Activated naive CD8-positive, alpha-beta T cell (primary cell): ENCODE results near the gene DST.
"Not testable (repeated sequence)": the region's sequence is repeated elsewhere in the genome, so short reads cannot be mapped to it uniquely, and the experiment has no call there.

Experiments used
- H3K27ac Mint-ChIP-seq: one replicate; pipeline ENCODE4 v1.8.0; 2021; ENCODE audit warnings: mixed read lengths
- H3K27me3 Mint-ChIP-seq: one replicate; pipeline ENCODE4 v1.8.0; 2021; ENCODE audit warnings: mixed read lengths
- H3K36me3 Mint-ChIP-seq: one replicate; pipeline ENCODE4 v1.8.0; 2021; ENCODE audit warnings: mixed read lengths
- H3K4me1 Mint-ChIP-seq: one replicate; pipeline ENCODE4 v1.8.0; 2021; ENCODE audit warnings: low read depth, mixed read lengths
- H3K4me3 Mint-ChIP-seq: one replicate; pipeline ENCODE4 v1.8.0; 2021; ENCODE audit warnings: mild to moderate bottlenecking, mixed read lengths
- H3K9me3 Mint-ChIP-seq: one replicate; pipeline ENCODE4 v1.8.0; 2021; ENCODE audit warnings: low read depth, mixed read lengths

Gene DST

DNA sequence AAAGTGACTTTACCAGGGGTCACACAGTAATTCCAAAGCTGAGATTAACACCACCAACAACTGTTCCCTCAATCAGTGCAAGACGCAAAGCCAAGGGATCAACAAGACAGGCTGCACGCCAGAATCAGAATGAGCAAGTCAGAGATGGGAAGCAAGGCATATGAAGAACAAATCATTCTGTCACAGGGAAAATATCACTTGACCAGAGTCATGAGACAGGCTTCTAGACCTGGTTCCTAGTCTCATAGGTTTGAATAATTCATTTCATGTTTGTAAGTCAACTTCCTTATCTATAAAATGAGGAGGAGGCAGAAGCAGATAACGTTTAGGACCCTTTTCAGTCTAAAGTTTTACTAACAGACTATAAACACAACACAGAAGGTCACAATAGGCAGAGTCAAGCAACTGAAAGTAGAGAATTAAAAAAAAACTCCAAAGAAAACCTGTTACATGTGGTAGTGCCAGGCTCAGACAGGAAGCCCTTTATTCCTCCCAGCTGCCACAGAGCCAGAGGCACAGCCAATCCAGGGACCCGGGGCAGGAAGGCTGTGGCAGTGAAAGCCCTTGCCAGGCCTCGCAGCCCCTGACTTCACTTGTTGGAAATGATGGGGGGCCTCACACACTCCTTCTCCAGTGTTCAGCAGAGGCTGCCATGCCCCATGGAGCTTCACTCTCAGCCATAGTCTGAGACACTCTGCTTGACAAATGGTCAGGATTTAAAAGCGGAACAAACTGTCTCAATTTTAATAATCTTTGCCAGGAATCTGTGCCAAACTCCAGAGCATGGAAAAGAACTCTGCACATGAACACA is 29.2 kb upstream of the DST start:
- Mint-ChIP-seq H3K27ac (no peak overlapping the region), H3K4me3 (no peak overlapping the region), H3K4me1 (no peaks in the 10 kb centered on the region), H3K27me3 (peaks cover 2% of the 10 kb centered on the region), H3K36me3 (no peaks in the 10 kb centered on the region), H3K9me3 (no peaks in the 10 kb centered on the region)

DNA sequence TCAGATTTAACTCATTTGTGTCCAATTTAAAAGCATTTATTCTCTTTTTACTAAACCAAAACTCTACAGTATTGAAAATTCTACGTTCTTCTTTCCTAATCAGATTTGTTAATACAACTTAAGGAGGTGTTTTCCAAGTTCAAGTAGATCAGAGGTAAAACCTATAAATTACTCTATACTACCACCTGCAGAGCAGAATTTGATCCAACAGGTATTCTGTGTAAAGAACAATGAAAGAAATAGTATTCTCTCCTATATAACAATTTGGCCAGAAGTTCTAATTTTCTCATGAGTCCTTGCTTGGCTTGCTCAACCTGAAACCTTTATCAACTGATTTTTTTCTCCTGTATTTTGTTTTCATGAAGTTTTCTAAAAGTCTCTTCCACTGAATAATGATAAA is 28.5 kb upstream of the DST start:
- Mint-ChIP-seq H3K4me1 (no peaks in the 10 kb centered on the region), H3K27ac (no peak overlapping the region), H3K9me3 (no peaks in the 10 kb centered on the region), H3K27me3 (peaks cover 4% of the 10 kb centered on the region), H3K36me3 (no peaks in the 10 kb centered on the region), H3K4me3 (no peak overlapping the region)

GRCh38 chr6:56669041-56669440 is 26.4 kb upstream of the DST start:
- no peaks in the 10 kb centered on the region for H3K36me3 Mint-ChIP-seq
- H3K27ac Mint-ChIP-seq: no peak overlapping the region
- H3K9me3 Mint-ChIP-seq: no peaks in the 10 kb centered on the region
- no peak overlapping the region for H3K4me3 Mint-ChIP-seq
- H3K27me3 Mint-ChIP-seq: peaks cover 4% of the 10 kb centered on the region
- H3K4me1 Mint-ChIP-seq: no peaks in the 10 kb centered on the region

DNA sequence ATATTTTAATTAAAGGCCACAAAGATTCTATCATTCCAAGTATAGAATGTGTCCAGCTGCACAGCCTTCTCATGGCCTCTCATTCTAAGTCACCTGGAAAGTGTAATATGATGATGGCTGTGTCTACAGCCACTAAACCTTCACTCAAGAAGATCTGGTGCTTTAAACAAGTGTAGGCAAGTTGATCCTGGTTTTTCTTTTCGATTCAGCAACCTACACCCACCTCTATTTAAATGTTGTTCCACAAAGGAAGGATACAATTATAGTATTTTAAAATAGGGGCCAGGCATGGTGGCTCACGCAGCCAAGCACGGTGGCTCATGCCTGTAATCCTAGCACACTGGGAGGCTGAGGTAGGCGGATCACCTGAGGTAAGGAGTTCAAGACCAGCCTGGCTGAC is 25.5 kb upstream of the DST start:
- H3K4me1 Mint-ChIP-seq: no peaks in the 10 kb centered on the region
- H3K27me3 Mint-ChIP-seq: peaks cover 4% of the 10 kb centered on the region
- H3K9me3 Mint-ChIP-seq: no peaks in the 10 kb centered on the region
- no peak overlapping the region for H3K27ac Mint-ChIP-seq
- H3K36me3 Mint-ChIP-seq: no peaks in the 10 kb centered on the region
- H3K4me3 Mint-ChIP-seq: no peak overlapping the region

DNA sequence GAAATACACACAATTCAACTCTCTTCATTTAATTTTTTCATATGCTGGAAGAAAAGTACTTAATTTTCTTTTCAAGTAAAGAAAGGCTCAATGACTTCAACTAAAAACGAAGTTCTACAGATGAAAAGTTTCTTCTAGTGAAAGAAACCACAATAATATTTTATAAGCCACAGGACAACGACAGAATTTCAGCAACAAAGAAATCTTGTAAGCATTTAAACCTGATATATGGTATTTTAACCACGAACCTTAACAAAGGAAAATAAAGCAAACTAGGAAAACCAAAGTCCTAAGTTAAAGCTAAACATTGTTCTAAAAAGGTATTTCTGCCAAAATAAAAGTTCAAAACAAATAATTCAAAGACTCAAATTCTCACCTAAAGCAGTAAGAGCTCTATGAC is 24.6 kb upstream of the DST start:
- Mint-ChIP-seq H3K4me1 (no peaks in the 10 kb centered on the region), H3K27me3 (peaks cover 4% of the 10 kb centered on the region), H3K9me3 (no peaks in the 10 kb centered on the region), H3K27ac (no peak overlapping the region), H3K4me3 (no peak overlapping the region), H3K36me3 (no peaks in the 10 kb centered on the region)

- Mint-ChIP-seq H3K4me3 (no peak overlapping the region), H3K27me3 (peaks cover 2% of the 10 kb centered on the region), H3K4me1 (no peaks in the 10 kb centered on the region), H3K27ac (no peak overlapping the region), H3K36me3 (no peaks in the 10 kb centered on the region), H3K9me3 (no peaks in the 10 kb centered on the region)
Observed at GRCh38 chr6:56664029-56664428, 21.3 kb upstream of the DST start.

GRCh38 chr6:56663344-56663743 is 20.7 kb upstream of the DST start:
- H3K4me1 Mint-ChIP-seq: no peaks in the 10 kb centered on the region
- no peak overlapping the region for H3K27ac Mint-ChIP-seq
- no peak overlapping the region for H3K4me3 Mint-ChIP-seq
- H3K27me3 Mint-ChIP-seq: peaks cover 2% of the 10 kb centered on the region
- H3K36me3 Mint-ChIP-seq: no peaks in the 10 kb centered on the region
- no peaks in the 10 kb centered on the region for H3K9me3 Mint-ChIP-seq

GRCh38 chr6:56661338-56661737 is 18.6 kb upstream of the DST start:
- not testable (repeated sequence) for H3K27ac Mint-ChIP-seq, H3K4me1 Mint-ChIP-seq, H3K4me3 Mint-ChIP-seq, H3K36me3 Mint-ChIP-seq, H3K27me3 Mint-ChIP-seq, H3K9me3 Mint-ChIP-seq

DNA sequence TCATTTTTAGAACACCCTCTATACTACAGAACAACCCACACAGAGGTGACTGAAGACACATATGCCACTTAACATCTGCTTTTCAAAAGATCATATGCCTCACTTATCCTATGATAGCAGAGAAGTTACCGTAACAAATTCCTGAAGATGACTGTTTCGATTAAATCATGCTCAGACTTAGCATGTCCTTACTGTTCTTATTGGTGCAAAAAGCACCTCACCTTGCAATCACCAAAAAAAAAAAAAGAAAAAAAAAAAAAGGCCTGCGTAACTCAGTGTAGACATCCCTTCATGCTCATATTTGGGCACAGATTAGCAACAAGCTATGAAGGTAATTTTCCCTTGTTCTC is 17.7 kb upstream of the DST start:
- Mint-ChIP-seq H3K9me3 (no peaks in the 10 kb centered on the region), H3K4me3 (no peak overlapping the region), H3K4me1 (no peaks in the 10 kb centered on the region), H3K27ac (no peak overlapping the region), H3K27me3 (no peaks in the 10 kb centered on the region), H3K36me3 (no peaks in the 10 kb centered on the region)

DNA sequence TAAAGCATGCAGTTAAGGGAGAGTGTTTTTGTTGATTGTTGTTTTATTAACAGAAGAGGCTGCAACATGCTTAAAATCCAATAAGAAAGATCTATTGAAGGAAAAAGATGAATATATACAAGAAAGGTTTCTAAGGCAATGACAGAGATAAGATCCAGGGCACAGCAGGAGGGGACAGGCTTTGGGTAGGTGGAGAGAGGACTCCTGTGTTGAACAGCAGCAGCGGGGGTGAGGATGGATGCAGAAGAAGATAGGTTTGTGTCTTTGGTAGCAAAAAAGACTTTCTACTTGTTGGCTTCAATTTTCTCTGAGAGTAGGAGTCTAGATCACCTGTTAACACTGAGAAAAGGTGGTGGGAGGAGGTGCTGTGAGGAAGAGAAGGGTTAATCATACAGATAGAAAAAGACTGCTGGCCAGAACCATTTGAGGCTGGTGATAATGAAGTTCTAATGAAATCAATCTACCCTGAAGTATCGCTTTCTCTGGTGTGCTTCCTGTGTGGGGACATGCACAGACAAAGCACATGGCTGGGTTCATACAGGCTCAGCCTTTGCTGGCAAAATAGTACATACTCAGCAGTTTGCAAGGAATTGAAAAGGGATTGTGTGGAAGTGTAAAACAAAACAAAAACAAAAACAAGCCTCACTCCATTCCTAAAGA is 17.2 kb upstream of the DST start:
- Mint-ChIP-seq H3K4me1 (no peaks in the 10 kb centered on the region), H3K36me3 (no peaks in the 10 kb centered on the region), H3K4me3 (no peak overlapping the region), H3K9me3 (no peaks in the 10 kb centered on the region), H3K27ac (no peak overlapping the region), H3K27me3 (no peaks in the 10 kb centered on the region)

- no peaks in the 10 kb centered on the region for H3K36me3 Mint-ChIP-seq
- H3K4me1 Mint-ChIP-seq: no peaks in the 10 kb centered on the region
- H3K27ac Mint-ChIP-seq: no peak overlapping the region
Observed at GRCh38 chr6:56658326-56658725, 15.6 kb upstream of the DST start.

GRCh38 chr6:56657354-56657753 is 14.7 kb upstream of the DST start:
- Mint-ChIP-seq H3K27ac (no peak overlapping the region), H3K4me3 (no peak overlapping the region), H3K4me1 (no peaks in the 10 kb centered on the region), H3K9me3 (no peaks in the 10 kb centered on the region), H3K27me3 (no peaks in the 10 kb centered on the region), H3K36me3 (no peaks in the 10 kb centered on the region)

More at GRCh38 chr6:56658326-56658725, 15.6 kb upstream of the DST start:
- H3K9me3 Mint-ChIP-seq: no peaks in the 10 kb centered on the region
- H3K4me3 Mint-ChIP-seq: no peak overlapping the region
- no peaks in the 10 kb centered on the region for H3K27me3 Mint-ChIP-seq

DNA sequence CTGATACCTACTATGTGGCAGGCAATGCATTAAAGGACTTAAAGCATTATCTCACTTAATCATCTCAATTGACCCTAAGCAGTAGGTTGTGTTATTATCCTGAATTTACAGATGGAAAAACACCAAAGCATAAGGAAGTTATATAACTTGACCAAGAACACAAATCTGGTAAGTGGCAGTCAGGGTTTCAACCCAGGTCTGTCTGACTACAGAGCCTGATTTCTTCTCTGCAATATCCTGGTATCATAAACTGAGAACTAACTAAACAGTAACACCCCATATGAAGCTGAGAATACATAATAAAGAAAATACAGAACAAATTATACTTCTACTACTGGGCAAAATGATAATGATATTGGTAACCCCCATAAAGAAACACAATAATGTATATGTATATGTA is 13.8 kb upstream of the DST start:
- no peaks in the 10 kb centered on the region for H3K36me3 Mint-ChIP-seq
- no peaks in the 10 kb centered on the region for H3K9me3 Mint-ChIP-seq
- H3K27me3 Mint-ChIP-seq: peaks cover 4% of the 10 kb centered on the region
- no peak overlapping the region for H3K4me3 Mint-ChIP-seq
- no peaks in the 10 kb centered on the region for H3K4me1 Mint-ChIP-seq
- no peak overlapping the region for H3K27ac Mint-ChIP-seq

DNA sequence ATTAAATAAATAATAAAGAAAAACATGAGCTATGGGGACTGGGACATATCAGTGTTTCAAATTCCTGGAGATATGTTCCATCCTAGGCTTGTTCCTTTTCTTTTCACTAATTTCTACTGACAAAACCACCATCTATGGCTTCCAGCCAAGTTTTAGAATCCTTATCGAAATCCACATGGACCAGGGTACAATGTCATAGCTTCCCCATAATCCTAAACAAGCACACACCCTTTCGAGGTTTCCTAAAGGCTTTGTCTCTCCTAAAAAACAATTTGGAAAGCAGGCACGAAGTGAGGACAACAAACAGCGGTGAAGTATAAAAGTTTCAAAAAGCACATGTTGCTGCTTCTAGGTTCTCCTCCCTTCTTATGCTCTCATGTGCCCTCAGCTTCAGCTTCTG is 13.3 kb upstream of the DST start:
- Mint-ChIP-seq H3K36me3 (no peaks in the 10 kb centered on the region), H3K4me3 (no peak overlapping the region), H3K27me3 (peaks cover 4% of the 10 kb centered on the region), H3K9me3 (no peaks in the 10 kb centered on the region), H3K4me1 (no peaks in the 10 kb centered on the region), H3K27ac (no peak overlapping the region)

- H3K4me3 Mint-ChIP-seq: no peak overlapping the region
- no peak overlapping the region for H3K27ac Mint-ChIP-seq
- H3K27me3 Mint-ChIP-seq: peaks cover 4% of the 10 kb centered on the region
- no peaks in the 10 kb centered on the region for H3K4me1 Mint-ChIP-seq
- no peaks in the 10 kb centered on the region for H3K36me3 Mint-ChIP-seq
- no peaks in the 10 kb centered on the region for H3K9me3 Mint-ChIP-seq
Observed at GRCh38 chr6:56655249-56655648, 12.6 kb upstream of the DST start.

GRCh38 chr6:56652994-56653393 is 10.3 kb upstream of the DST start:
- H3K4me1 Mint-ChIP-seq: no peaks in the 10 kb centered on the region
- no peak overlapping the region for H3K4me3 Mint-ChIP-seq
- no peaks in the 10 kb centered on the region for H3K36me3 Mint-ChIP-seq
- no peaks in the 10 kb centered on the region for H3K9me3 Mint-ChIP-seq
- no peak overlapping the region for H3K27ac Mint-ChIP-seq
- peaks cover 4% of the 10 kb centered on the region for H3K27me3 Mint-ChIP-seq
